HG03342 (cell line): Measurements from ENCODE around the gene DSTN.
"Not testable (repeated sequence)": the region's sequence is repeated elsewhere in the genome, so short reads cannot be mapped to it uniquely, and the experiment has no call there.

ENCODE experiments used
- ATAC-seq: cut with Tn5 transposase; IDR thresholded peaks from one replicate; pipeline ENCODE4 v1.9.1; 2021; ENCODE audit warnings: mild to moderate bottlenecking, moderate library complexity; ENCODE audit not compliant: unreplicated experiment

The DSTN gene

DNA sequence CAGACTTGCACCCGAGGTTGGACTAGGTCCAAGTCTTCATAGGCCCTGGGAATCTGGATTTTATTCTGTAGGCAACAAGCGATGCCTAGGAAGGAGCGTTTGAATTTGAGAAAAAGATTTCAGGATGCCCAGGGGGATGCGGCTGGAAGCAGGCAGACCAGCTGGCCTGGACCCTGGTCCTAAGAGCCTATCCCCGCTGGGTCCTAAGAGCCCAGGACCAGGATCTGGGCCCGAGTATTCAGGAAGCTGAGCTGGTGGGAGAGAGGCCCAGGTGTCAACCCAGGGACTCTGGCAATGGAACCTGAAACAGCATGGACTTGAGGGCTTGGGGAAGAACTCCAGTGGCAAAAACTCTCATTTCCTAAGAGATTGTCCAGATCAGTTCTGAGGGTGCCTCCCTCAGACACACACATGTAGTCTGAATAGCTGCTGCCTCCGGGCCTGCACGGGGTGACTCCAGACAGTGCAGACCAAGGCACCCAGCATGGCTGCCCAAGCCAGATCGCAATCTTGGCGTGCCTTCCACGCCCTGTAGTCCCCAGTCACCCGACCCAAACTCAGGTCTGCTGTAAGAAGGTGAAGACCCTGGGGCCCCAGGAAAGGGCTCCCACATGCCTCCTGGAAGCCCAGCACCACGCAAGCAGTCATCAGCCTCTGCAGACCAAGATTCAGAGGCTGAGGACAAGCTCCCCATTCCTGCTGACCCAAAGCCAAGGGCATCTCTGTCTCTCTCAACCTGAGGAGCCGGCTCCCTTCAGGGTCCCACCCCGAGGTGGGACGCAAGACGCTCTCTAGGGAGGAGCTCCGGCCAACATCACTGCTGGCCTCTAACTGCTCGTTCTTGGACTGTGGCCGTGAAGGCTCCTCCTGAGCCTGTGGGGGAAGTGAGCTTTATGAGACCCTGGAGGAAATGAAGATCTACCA lies 77.8 kb downstream of the DSTN start:
- no peak for ATAC-seq

DNA sequence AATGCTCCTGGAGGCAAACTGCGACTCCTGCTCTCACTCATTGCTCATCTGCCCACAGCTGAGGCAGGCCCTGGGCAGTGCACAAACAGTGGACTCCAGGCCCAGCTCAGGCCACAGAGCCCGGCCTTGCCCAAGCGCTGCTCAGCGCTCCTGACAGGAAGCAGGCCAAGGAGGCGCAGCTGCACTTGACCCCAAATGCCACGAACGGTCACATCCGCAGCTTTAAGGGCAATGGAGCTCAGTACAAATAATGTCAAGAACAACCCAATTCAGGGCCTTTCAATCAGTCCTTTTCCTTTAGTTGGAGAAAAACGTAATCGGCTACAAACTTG lies 78.4 kb downstream of the DSTN start:
- ATAC-seq: no peak

DNA sequence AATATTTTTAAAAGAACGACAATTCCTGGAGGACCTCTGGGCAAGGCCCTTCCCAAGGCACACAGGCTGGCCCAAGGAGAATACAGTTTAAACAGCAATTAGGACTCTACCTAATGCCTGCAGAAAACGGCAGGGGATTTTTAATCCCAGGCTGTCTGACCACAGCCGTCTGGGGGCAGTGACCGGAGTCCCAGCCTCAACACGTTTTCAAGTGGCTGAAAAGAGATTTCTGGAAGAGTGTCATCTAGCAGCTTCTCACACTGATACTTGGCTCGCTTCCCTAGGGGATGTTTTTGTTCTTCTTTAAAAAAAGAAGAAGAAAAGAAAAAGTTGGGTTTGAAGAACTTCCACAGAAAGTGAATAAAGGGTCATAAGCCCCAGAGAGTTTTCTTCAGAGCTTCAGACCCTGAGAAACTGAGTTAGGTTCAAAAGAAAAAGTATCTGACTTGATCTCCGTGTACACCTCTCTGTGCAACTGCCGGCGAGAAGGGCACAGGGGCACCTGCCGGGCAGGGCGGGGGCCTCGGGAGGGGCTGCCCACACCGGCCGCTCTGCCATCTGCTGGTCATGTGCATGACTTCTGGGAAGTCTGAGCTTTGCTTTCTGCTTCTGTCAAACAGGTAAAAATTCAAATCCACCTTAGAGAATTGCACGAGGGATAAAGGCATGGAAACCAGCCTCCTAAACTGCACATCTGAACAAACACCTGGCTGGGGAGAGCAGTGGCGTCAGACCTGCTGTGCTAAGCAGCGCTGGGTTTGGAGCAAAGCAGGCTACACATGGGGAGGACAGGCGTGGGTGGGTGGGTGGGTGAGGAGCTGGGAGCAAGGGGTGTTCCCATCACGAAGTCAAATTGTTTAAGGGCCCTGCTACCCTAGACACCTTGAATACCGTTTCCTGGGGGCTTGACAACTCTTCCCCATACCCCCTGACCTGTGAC lies 79.2 kb downstream of the DSTN start:
- ATAC-seq: no peak

GRCh38 chr20:17650301-17651128 lies 80.6 kb downstream of the DSTN start:
- ATAC-seq: no peak

GRCh38 chr20:17651129-17651759 lies 81.4 kb downstream of the DSTN start:
- ATAC-seq: no peak

- no peak for ATAC-seq
These were observed 82.0 kb downstream of the DSTN start for GRCh38 chr20:17651760-17652388.

DNA sequence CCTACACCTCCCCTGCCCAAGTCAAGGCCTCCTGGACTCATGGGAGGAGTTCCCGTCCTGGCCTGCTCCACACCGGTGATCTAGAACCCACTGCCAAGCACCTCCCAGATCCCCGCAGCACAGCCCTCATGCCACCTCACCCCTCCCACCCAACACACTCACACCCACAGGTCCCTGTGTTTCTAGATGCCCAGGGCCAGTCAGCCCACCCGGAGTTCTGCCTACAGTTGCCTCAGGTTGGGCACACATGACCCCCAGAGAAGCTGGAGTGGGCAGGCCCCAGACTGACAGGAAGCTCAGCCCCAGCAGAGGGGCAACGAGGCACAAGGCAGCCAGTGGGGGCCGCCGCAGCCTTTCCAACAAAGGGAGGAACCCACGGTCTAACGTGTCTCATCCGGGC lies 82.5 kb downstream of the DSTN start:
- ATAC-seq: no peak

DNA sequence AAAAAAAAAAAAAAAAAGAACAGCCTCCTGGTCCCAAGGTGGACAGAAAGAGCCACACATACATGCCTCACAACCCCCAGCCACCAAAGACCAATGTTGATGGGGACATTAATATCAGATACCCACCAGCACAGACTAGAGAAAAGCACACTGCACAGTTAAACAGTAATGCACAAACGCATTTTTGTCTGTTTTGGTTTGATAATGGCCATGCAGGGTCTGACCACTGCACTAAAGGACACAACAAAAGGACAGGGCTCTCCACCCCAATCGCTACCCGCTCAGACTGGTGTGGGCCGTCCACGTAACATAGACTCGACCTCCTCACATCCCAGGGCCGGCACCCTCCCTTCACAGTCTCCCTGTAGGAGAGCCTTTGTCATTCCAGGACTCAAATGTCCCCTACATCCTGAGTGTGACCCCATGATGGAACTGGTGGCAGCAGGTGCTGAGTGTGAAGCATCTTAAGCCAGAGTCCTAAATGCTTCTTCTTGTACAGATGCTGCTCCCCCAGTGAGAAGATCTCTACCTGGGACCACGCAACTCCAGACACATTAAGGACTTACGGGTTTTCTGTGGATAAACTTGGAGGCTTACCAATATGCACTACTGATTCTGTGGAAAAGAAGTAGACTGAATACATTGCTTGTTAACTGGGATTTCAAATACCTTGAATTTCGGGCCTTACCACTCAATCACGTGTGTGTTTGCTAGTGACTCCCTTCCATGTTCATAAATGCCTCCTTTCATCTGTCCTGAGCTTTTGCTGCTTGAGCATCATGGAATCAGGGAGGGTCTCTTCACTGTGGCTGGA lies 84.2 kb downstream of the DSTN start:
- ATAC-seq: no peak

DNA sequence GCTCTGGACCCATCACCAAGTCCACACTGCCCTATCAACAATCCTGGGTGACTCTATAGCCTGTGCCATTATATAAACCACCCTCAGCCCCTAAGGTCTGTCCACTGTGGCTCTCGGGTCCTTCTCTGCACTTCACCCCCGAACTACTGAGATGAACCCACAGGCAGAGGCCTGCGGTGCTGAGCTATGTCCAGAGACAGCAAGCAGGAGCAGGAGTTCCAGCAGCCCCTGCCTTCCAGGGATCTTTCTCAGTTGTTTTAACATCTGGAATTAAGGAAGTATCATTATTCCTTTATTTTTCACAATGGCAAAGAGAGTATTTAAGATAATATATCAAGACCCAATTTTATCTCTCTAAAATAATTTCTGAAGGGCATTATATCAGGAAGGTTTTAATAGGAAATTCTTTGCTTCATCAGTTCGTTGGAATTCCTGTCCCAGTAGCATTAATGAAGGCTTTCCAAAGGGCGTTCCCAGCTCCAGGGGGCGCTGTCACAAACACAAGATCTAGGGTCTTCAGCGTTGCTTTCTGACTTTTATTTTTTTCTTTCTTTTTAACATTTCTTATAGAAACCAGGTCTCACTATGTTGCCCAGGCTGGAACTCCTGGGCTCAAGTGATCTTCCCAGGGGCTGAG lies 84.9 kb downstream of the DSTN start:
- ATAC-seq: no peak

DNA sequence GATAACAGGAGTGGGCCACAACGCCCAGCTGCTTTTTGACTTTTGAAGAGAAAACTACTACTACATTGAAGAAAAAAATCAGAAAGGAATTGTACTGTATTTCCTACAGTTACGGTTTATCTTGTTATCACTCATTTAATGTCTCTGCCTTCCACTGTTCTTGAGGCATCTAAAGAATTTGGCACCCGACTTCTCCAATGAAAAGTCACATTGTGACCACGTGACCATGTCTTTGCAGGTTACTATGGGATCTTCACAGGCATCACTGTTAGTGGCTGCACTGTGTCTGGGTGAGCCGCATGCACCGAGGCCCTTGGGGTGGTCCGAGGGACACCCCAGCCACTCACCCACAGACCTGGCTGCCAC lies 85.4 kb downstream of the DSTN start:
- no peak for ATAC-seq

- ATAC-seq: no peak
These were observed 86.1 kb downstream of the DSTN start for GRCh38 chr20:17655865-17656479.

GRCh38 chr20:17657079-17657825 lies 87.4 kb downstream of the DSTN start:
- ATAC-seq: no peak

DNA sequence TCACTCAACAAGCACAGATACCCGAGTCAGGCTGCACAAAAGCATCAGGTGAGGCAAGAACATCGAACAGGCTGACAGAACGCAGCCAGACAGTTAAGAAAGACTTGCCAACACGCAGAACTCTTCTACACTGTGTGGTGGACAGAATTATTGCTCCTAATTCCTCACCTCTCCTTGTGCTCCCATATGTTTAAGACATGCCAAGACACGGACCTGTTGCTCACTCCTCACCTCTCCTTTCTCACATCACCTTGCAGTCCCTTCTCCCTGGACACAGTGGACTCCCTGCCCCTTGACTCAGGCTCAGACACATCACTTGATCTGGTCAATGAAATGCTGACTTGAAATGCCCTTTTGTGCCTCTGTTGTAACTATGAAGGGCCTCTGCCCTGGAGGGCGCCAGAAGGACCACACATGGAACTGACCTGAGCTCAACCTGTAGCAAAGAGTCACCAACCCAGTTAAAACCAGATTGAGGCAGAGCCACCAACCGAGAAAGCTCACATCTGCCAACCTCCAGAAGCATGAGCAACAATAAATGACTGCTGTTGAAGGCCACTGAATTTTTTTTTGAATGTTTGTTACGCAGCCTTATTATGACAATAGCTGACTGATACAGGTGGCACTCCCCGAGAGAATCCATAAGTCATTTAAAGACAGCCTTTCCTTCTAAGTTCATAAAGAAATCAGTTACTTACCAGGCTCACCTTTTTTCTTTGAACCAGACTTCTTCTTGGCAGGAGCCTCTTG lies 88.2 kb downstream of the DSTN start:
- no peak for ATAC-seq

GRCh38 chr20:17658648-17658993 lies 88.7 kb downstream of the DSTN start:
- no peak for ATAC-seq

DNA sequence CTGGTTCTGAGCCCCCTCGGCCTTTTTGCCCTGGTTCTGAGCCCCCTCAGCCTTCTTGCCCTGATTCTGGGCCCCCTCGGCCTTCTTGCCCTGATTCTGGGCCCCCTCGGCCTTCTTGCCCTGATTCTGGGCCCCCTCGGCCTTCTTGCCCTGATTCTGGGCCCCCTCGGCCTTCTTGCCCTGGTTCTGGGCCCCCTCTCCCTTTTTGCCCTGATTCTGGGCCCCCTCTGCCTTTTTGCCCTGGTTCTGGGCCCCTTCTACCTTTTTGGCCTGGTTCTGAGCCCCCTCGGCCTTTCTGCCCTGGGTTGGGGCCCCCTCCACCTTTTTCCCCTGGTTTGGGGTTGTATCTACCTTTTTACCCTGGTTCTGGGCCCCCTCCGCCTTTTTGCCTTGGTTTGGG lies 89.5 kb downstream of the DSTN start:
- ATAC-seq: not testable (repeated sequence)
